Astrocyte (in vitro differentiated cells and primary cell): Measurements from ENCODE around the gene FAF1. TPM values are rescaled to one million over a fixed set of nuclear protein-coding genes. Genes with fewer than 3 reads are reported as not detected.

ENCODE experiments used
- DNase-seq: peaks from one replicate; pipeline ENCODE4 v3.0.0-alpha.2; 2010; ENCODE audit warnings: low read depth
- FAIRE-seq: peaks from 2 replicates; lab custom pipeline; 2011; peaks lifted over from hg19 to GRCh38; lab: Jason Lieb, UNC
- H2AFZ ChIP-seq: 2 replicates; pipeline ENCODE4 v1.6.0; 2012; ENCODE audit warnings: low read depth, low read length, inconsistent platforms
- H3K27ac ChIP-seq: 2 replicates; pipeline ENCODE4 v1.5.1; 2011; ENCODE audit warnings: low read depth, low read length, inconsistent platforms
- H3K27me3 ChIP-seq: 2 replicates; pipeline ENCODE4 v1.6.0; 2011; ENCODE audit warnings: low read length, inconsistent platforms; ENCODE audit not compliant: insufficient read depth
- H3K36me3 ChIP-seq: 2 replicates; pipeline ENCODE4 v1.5.1; 2011; ENCODE audit warnings: low read length, inconsistent platforms; ENCODE audit not compliant: insufficient read depth
- H3K4me1 ChIP-seq: 2 replicates; pipeline ENCODE4 v1.5.1; 2011; ENCODE audit warnings: low read length, inconsistent platforms; ENCODE audit not compliant: insufficient read depth
- H3K4me2 ChIP-seq: 2 replicates; pipeline ENCODE4 v1.6.0; 2012; ENCODE audit warnings: low read length, inconsistent platforms
- H3K4me3 ChIP-seq: 2 replicates; pipeline ENCODE4 v1.5.1; 2011; ENCODE audit warnings: low read depth, mild to moderate bottlenecking, low read length, inconsistent platforms; ENCODE audit not compliant: insufficient read depth
- H3K79me2 ChIP-seq: 2 replicates; pipeline ENCODE4 v1.6.0; 2012; ENCODE audit warnings: mild to moderate bottlenecking, low read length, inconsistent platforms; ENCODE audit not compliant: insufficient read depth
- H3K9ac ChIP-seq: 2 replicates; pipeline ENCODE4 v1.6.0; 2012; ENCODE audit warnings: mild to moderate bottlenecking, low read length, inconsistent platforms
- H3K9me3 ChIP-seq: 2 replicates; pipeline ENCODE4 v1.5.1; 2012; ENCODE audit warnings: low read depth, mild to moderate bottlenecking, low read length, inconsistent platforms; ENCODE audit not compliant: insufficient read depth
- H4K20me1 ChIP-seq: 2 replicates; pipeline ENCODE4 v1.6.0; 2012; ENCODE audit warnings: low read length, inconsistent platforms; ENCODE audit not compliant: insufficient read depth
- H3K27ac Mint-ChIP-seq: one replicate; pipeline ENCODE4 v1.8.0; 2021; ENCODE audit warnings: mild to moderate bottlenecking, mixed read lengths; ENCODE audit not compliant: unreplicated experiment
- H3K27me3 Mint-ChIP-seq: one replicate; pipeline ENCODE4 v1.8.0; 2021; ENCODE audit warnings: low read depth, mixed read lengths; ENCODE audit not compliant: unreplicated experiment
- H3K36me3 Mint-ChIP-seq: one replicate; pipeline ENCODE4 v1.8.0; 2021; ENCODE audit warnings: low read depth, mixed read lengths; ENCODE audit not compliant: unreplicated experiment
- H3K4me1 Mint-ChIP-seq: one replicate; pipeline ENCODE4 v1.8.0; 2021; ENCODE audit warnings: low read depth, mixed read lengths; ENCODE audit not compliant: unreplicated experiment
- H3K4me3 Mint-ChIP-seq: one replicate; pipeline ENCODE4 v1.8.0; 2021; ENCODE audit warnings: mild to moderate bottlenecking, moderate library complexity, mixed read lengths; ENCODE audit not compliant: unreplicated experiment
- H3K9me3 Mint-ChIP-seq: one replicate; pipeline ENCODE4 v1.8.0; 2021; ENCODE audit warnings: mild to moderate bottlenecking, mixed read lengths; ENCODE audit not compliant: unreplicated experiment
- EZH2 ChIP-seq: IDR thresholded peaks from 2 replicates; pipeline ENCODE4 v1.6.1; 2012; ENCODE audit warnings: mild to moderate bottlenecking, low read length, inconsistent platforms; ENCODE audit not compliant: insufficient read depth
- total RNA-seq: library from RNA; stranded (reverse); gene quantifications from 2 replicates; pipeline ENCODE4 v1.2.1, GENCODE V29; 2021
- TF ChIP-seq, protein P1 (sequence below): IDR thresholded peaks from 2 replicates; pipeline ENCODE4 v1.5.1; 2011; ENCODE audit warnings: low read depth, mild to moderate bottlenecking, inconsistent platforms, low read length, moderate library complexity; ENCODE audit not compliant: insufficient read depth

FAF1 gene
- total RNA-seq, 1 donor from 2014 or later = 35.4 TPM

GRCh38 chr1:50969611-50970508, 9.8 kb upstream of the FAF1 start, which contains the start of gene CDKN2C:
Gene CDKN2C, plus strand, starts transcription at chr1:50970245. Its CDS starts 124 bp downstream, at chr1:50970369.
- peak within 1 kb of the TSS; percentile 82 for H3K4me3 ChIP-seq
- DNase-seq = peak; percentile 88
- TF ChIP-seq, protein P1, sequence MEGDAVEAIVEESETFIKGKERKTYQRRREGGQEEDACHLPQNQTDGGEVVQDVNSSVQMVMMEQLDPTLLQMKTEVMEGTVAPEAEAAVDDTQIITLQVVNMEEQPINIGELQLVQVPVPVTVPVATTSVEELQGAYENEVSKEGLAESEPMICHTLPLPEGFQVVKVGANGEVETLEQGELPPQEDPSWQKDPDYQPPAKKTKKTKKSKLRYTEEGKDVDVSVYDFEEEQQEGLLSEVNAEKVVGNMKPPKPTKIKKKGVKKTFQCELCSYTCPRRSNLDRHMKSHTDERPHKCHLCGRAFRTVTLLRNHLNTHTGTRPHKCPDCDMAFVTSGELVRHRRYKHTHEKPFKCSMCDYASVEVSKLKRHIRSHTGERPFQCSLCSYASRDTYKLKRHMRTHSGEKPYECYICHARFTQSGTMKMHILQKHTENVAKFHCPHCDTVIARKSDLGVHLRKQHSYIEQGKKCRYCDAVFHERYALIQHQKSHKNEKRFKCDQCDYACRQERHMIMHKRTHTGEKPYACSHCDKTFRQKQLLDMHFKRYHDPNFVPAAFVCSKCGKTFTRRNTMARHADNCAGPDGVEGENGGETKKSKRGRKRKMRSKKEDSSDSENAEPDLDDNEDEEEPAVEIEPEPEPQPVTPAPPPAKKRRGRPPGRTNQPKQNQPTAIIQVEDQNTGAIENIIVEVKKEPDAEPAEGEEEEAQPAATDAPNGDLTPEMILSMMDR = no peak
- no peak for TF ChIP-seq EZH2

DNA sequence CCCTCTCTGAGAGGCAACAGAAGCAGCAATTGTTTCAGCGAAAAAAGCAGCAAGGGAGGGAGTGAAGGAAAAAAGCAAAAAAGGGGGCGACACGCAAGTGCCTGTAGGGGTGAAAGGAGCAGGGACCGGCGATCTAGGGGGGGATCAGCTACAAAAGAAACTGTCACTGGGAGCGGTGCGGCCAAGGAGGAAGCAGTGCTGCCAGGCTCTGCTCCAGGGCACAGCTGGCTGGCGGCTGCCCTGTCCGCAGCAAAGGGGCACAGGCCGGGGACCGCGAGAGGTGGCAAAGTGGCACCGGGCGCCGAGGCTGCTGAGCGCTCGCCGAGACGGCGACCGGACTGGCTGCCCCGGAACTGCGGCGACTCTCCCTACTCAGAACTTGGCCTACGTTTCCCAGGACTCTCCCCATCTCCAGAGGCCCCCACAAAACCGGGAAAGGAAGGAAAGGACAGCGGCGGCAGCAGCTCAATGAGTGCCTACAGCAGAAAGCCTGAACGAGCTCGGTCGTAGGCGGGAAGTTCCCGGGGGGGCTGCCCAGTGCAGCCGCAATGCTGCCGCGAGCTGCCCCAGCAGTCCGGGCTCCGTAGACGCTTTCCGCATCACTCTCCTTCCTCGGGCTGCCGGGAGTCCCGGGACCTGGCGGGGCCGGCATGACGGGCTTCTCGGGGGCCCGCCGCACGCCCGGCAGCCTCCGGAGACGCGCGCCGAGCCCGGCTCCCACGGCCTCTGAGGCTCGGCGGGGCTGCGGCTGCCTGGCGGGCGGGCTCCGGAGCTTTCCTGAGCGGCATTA, 8.9 kb upstream of the FAF1 start:
- Mint-ChIP-seq H3K27ac (no peak overlapping the region), H3K4me1 (peaks cover 6% of the 10 kb centered on the region), H3K4me3 (peak overlapping the region; percentile 92), H3K27me3 (peaks cover 49% of the 10 kb centered on the region), H3K9me3 (no peaks in the 10 kb centered on the region), H3K36me3 (no peaks in the 10 kb centered on the region)
- no peaks in the 10 kb centered on the region for H3K36me3 ChIP-seq
- H3K79me2 ChIP-seq = peaks cover 34% of the 10 kb centered on the region
- H2AFZ ChIP-seq = peak overlapping the region; percentile 86
- H3K4me3 ChIP-seq = peak overlapping the region; percentile 82
- H4K20me1 ChIP-seq = no peaks in the 10 kb centered on the region
- peaks cover 4% of the 10 kb centered on the region for H3K4me1 ChIP-seq
- DNase-seq = no peak
- H3K9me3 ChIP-seq = no peaks in the 10 kb centered on the region
- H3K27me3 ChIP-seq = no peaks in the 10 kb centered on the region
- no peak for FAIRE-seq
- no peak for TF ChIP-seq EZH2
- TF ChIP-seq, protein P1 = no peak
- peak overlapping the region; percentile 90 for H3K4me2 ChIP-seq
- H3K27ac ChIP-seq = peak overlapping the region; percentile 79
- peak overlapping the region; percentile 84 for H3K9ac ChIP-seq

More at GRCh38 chr1:50969611-50970508, 9.8 kb upstream of the FAF1 start, which contains the start of gene CDKN2C:
- Histone ChIP-seq H3K4me1 (peaks cover 4% of the 10 kb centered on the region), H2AFZ (peak within 1 kb of the TSS; percentile 86), H3K27me3 (no peaks in the 10 kb centered on the region), H3K27ac (peak within 1 kb of the TSS; percentile 79), H3K36me3 (no peaks in the 10 kb centered on the region), H3K79me2 (peaks cover 34% of the 10 kb centered on the region), H3K9me3 (no peaks in the 10 kb centered on the region), H3K4me2 (peak within 1 kb of the TSS; percentile 90), H4K20me1 (no peaks in the 10 kb centered on the region), H3K9ac (peak within 1 kb of the TSS; percentile 84)
- Mint-ChIP-seq H3K4me1 (peaks cover 6% of the 10 kb centered on the region), H3K27me3 (peaks cover 52% of the 10 kb centered on the region), H3K4me3 (peak within 1 kb of the TSS; percentile 92), H3K9me3 (no peaks in the 10 kb centered on the region), H3K36me3 (no peaks in the 10 kb centered on the region), H3K27ac (peak within 1 kb of the TSS; percentile 44)
- FAIRE-seq = no peak
